ENCODE measurements around the gene BEAN1. TPM values are rescaled to one million over a fixed set of nuclear protein-coding genes. Genes with fewer than 3 reads are reported as not detected.

BEAN1 gene
- total and polyA plus RNA-seq, 9 of the 15 experiments (the other 6 are each of a cell fraction or from before 2014, with no cell fraction given) = not detected

GRCh38 chr16:66397736-66398433, 29.2 kb upstream of the BEAN1 start (continued):
- TF ChIP-seq HDGF (IDR thresholded peaks at IDR 0.05) = no peak
- peak; percentile 50 for TF ChIP-seq CHD4 (IDR thresholded peaks at IDR 0.05; ENCODE audit: insufficient read depth, insufficient replicate concordance, low read depth, low read length, poor library complexity, severe bottlenecking)
- TF ChIP-seq SAFB2 (IDR thresholded peaks at IDR 0.05; ENCODE audit: borderline replicate concordance, low read depth, low read length, severe bottlenecking) = no peak
- TF ChIP-seq SP1 (CRISPR knock-in tag; IDR thresholded peaks at IDR 0.05) = no peak
- no peak for TF ChIP-seq ADNP (tag; IDR thresholded peaks at IDR 0.05)
- no peak for TF ChIP-seq DMBX1 (CRISPR knock-in tag; IDR thresholded peaks at IDR 0.05; ENCODE audit: borderline replicate concordance)
- TF ChIP-seq GABPB1 (CRISPR knock-in tag; IDR thresholded peaks at IDR 0.05) = no peak
- TF ChIP-seq ZNF75A (CRISPR knock-in tag; IDR thresholded peaks at IDR 0.05) = no peak
- TF ChIP-seq, protein P1, sequence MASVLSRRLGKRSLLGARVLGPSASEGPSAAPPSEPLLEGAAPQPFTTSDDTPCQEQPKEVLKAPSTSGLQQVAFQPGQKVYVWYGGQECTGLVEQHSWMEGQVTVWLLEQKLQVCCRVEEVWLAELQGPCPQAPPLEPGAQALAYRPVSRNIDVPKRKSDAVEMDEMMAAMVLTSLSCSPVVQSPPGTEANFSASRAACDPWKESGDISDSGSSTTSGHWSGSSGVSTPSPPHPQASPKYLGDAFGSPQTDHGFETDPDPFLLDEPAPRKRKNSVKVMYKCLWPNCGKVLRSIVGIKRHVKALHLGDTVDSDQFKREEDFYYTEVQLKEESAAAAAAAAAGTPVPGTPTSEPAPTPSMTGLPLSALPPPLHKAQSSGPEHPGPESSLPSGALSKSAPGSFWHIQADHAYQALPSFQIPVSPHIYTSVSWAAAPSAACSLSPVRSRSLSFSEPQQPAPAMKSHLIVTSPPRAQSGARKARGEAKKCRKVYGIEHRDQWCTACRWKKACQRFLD (CRISPR knock-in tag; IDR thresholded peaks at IDR 0.05) = no peak
- no peak for TF ChIP-seq NFIC (IDR thresholded peaks at IDR 0.05)
- TF ChIP-seq BCOR (IDR thresholded peaks at IDR 0.05) = peak; percentile 64; the same call in 1 of the 2 replicates
- no peak for TF ChIP-seq MTF1 (CRISPR knock-in tag; IDR thresholded peaks at IDR 0.05; ENCODE audit: borderline replicate concordance)
- no peak for TF ChIP-seq NRF1 (conservative IDR thresholded peaks at IDR 0.05 in 1 of 2, IDR thresholded peaks at IDR 0.05 in 1 of 2)
- TF ChIP-seq, protein P2, sequence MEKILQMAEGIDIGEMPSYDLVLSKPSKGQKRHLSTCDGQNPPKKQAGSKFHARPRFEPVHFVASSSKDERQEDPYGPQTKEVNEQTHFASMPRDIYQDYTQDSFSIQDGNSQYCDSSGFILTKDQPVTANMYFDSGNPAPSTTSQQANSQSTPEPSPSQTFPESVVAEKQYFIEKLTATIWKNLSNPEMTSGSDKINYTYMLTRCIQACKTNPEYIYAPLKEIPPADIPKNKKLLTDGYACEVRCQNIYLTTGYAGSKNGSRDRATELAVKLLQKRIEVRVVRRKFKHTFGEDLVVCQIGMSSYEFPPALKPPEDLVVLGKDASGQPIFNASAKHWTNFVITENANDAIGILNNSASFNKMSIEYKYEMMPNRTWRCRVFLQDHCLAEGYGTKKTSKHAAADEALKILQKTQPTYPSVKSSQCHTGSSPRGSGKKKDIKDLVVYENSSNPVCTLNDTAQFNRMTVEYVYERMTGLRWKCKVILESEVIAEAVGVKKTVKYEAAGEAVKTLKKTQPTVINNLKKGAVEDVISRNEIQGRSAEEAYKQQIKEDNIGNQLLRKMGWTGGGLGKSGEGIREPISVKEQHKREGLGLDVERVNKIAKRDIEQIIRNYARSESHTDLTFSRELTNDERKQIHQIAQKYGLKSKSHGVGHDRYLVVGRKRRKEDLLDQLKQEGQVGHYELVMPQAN (IDR thresholded peaks at IDR 0.05; ENCODE audit: borderline replicate concordance) = no peak

Measured in K562 (cell line).